Neural progenitor cell (in vitro differentiated cells): Measurements from ENCODE around the gene LRRC49.
"Not testable (repeated sequence)": the region's sequence is repeated elsewhere in the genome, so short reads cannot be mapped to it uniquely, and the experiment has no call there.

Experiments used
- EZH2 ChIP-seq: fragments of 200-600 bp; sonication (generic); IDR thresholded peaks from 2 replicates; pipeline ENCODE4 v1.6.1; 2017; ENCODE audit warnings: antibody characterized with exemption, mild to moderate bottlenecking, moderate library complexity
- EZH2phosphoT487 ChIP-seq: fragments of 200-600 bp; sonication (generic); IDR thresholded peaks from 2 replicates; pipeline ENCODE4 v1.6.1; 2017; ENCODE audit warnings: antibody characterized with exemption
- TF ChIP-seq, protein P1 (sequence below): fragments of 200-600 bp; sonication (generic); IDR thresholded peaks from 2 replicates; pipeline ENCODE4 v1.5.1; 2017; ENCODE audit warnings: antibody characterized with exemption, mild to moderate bottlenecking

DNA sequence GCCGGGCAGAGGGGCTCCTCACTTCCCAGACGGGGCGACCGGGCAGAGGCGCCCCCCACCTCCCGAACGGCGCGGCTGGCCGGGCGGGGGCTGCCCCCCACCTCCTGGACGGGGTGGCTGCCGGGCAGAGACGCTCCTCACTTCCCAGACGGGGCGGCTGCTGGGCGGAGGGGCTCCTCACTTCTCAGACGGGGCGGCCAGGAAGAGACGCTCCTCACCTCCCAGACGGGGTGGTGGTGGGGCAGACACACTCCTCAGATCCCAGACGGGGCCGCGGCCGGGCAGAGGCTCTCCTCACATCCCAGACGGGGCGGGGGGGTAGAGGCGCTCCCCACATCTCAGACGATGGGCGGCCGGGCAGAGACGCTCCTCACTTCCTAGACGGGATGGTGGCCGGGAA, 21.1 kb upstream of the LRRC49 start:
- not testable (repeated sequence) for TF ChIP-seq EZH2, EZH2phosphoT487
- TF ChIP-seq, protein P1, sequence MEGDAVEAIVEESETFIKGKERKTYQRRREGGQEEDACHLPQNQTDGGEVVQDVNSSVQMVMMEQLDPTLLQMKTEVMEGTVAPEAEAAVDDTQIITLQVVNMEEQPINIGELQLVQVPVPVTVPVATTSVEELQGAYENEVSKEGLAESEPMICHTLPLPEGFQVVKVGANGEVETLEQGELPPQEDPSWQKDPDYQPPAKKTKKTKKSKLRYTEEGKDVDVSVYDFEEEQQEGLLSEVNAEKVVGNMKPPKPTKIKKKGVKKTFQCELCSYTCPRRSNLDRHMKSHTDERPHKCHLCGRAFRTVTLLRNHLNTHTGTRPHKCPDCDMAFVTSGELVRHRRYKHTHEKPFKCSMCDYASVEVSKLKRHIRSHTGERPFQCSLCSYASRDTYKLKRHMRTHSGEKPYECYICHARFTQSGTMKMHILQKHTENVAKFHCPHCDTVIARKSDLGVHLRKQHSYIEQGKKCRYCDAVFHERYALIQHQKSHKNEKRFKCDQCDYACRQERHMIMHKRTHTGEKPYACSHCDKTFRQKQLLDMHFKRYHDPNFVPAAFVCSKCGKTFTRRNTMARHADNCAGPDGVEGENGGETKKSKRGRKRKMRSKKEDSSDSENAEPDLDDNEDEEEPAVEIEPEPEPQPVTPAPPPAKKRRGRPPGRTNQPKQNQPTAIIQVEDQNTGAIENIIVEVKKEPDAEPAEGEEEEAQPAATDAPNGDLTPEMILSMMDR, result not testable (repeated sequence)
